Esophagus muscularis mucosa (tissue), 3 donors: ENCODE results near the gene TMEM260.

ENCODE experiments used
- CTCF ChIP-seq, 3 experiments: fragments of 200-600 bp in 2 of 3; fragments of 450-650 bp in 1 of 3; sonication (generic) in 2 of 3; IDR thresholded peaks; one replicate each; pipeline ENCODE4 v1.5.1; 2017 to 2019; ENCODE audit warnings: antibody characterized with exemption in 3 of 3, mild to moderate bottlenecking in 2 of 3, moderate library complexity in 1 of 3
- POLR2A ChIP-seq: fragments of 450-650 bp; IDR thresholded peaks from one replicate; pipeline ENCODE4 v1.6.1; 2017; ENCODE audit warnings: antibody characterized with exemption, moderate library complexity, mild to moderate bottlenecking, low read depth
- POLR2AphosphoS5 ChIP-seq, 2 donors: sonication (generic); formaldehyde crosslinking; IDR thresholded peaks; one replicate each; pipeline ENCODE4 v1.6.1; 2017; ENCODE audit warnings: antibody characterized with exemption in 2 of 2

- TF ChIP-seq POLR2AphosphoS5 (IDR thresholded peaks at IDR 0.05): no peak
- TF ChIP-seq CTCF (IDR thresholded peaks at IDR 0.05): no peak
- no peak for TF ChIP-seq POLR2A
Observed at GRCh38 chr14:56687123-56687522, 107.5 kb downstream of the TMEM260 start.
